Esophagus squamous epithelium (tissue), 5 donors: ENCODE results near the gene ZBTB48. TPM values are rescaled to one million over a fixed set of nuclear protein-coding genes. Genes with fewer than 3 reads are reported as not detected.
A peak's percentile ranks its signal among the peaks of the same experiment; 100 is the strongest.

ENCODE experiments used
- DNase-seq: peaks from one replicate; lab custom pipeline; 2025; lab: John Stamatoyannopoulos, UW
- H3K27ac ChIP-seq, 4 donors: fragments of 200-600 bp; sonication (generic); one replicate each; pipeline ENCODE4 v1.5.1; 2016 to 2019; ENCODE audit warnings: mild to moderate bottlenecking in 1 of 4
- H3K27me3 ChIP-seq, 4 donors: fragments of 200-600 bp; sonication (generic); 1 replicate in 3 of 4; 2 replicates in 1 of 4; pipeline versions ENCODE4 v1.5.1 to v1.6.0; 2017 to 2021; ENCODE audit warnings: antibody characterized with exemption in 1 of 4
- H3K36me3 ChIP-seq, 3 donors: fragments of 200-600 bp; sonication (generic); one replicate each; pipeline ENCODE4 v1.5.1; 2016 to 2019
- H3K4me1 ChIP-seq, 3 donors: fragments of 200-600 bp; sonication (generic); one replicate each; pipeline ENCODE4 v1.5.1; 2017 to 2019
- H3K4me3 ChIP-seq, 4 donors: fragments of 200-600 bp; sonication (generic); 1 replicate in 3 of 4; 2 replicates in 1 of 4; pipeline ENCODE4 v1.5.1; 2016 to 2019; ENCODE audit warnings: mild to moderate bottlenecking in 2 of 4, moderate library complexity in 1 of 4
- H3K9me3 ChIP-seq, 3 donors: fragments of 200-600 bp; sonication (generic); one replicate each; pipeline ENCODE4 v1.5.1; 2016 to 2019
- CTCF ChIP-seq, 6 experiments: fragments of 450-650 bp in 4 of 6; fragments of 200-600 bp in 2 of 6; sonication (generic) in 2 of 6; IDR thresholded peaks; one replicate each; pipeline ENCODE4 v1.5.1; 2016 to 2019; ENCODE audit warnings: antibody characterized with exemption in 6 of 6, mild to moderate bottlenecking in 4 of 6, moderate library complexity in 4 of 6
- POLR2A ChIP-seq, 4 donors: fragments of 450-650 bp; IDR thresholded peaks; one replicate each; pipeline ENCODE4 v1.6.1; 2017; ENCODE audit warnings: antibody characterized with exemption in 4 of 4, mild to moderate bottlenecking in 4 of 4, moderate library complexity in 3 of 4
- WGBS, 2 donors: methylation state at CpG; one replicate each; pipeline ENCODE4 v1.1.5; 2018; 5-methylcytosine and 5-hydroxymethylcytosine counted together
- intact Hi-C: fragments of 100-400 bp; cut with DNase I; formaldehyde crosslinking; loops from one replicate; pipeline ENCODE4 v1.15.0; 2022
- total RNA-seq, 4 donors: library from RNA; depleted of rRNA; stranded (reverse); fragments of >200 nt; gene quantifications; one replicate each; pipeline ENCODE4 v1.1.0, GENCODE V29; 2016
- donor health status: DM: yes; HTN: yes; CAD: no.

ZBTB48 gene
- total RNA-seq, 4 donors from 2014 or later: 7.2 to 26.0 (median 16.0) TPM

- WGBS, 2 donors: 90 to 94% methylated on average over 4 of the region's 4 CpGs
- H3K36me3 ChIP-seq: peaks cover 17 to 90% (median 25%) of the 10 kb centered on the region in 3 donors
- TF ChIP-seq CTCF (IDR thresholded peaks at IDR 0.05) (no peak), POLR2A (IDR thresholded peaks at IDR 0.05) (no peak)
- no peaks in the 10 kb centered on the region for H3K9me3 ChIP-seq
- intact Hi-C loops: no loop called here
- no peak overlapping the region for H3K4me3 ChIP-seq
- H3K27ac ChIP-seq: no peak overlapping the region
- no peak for DNase-seq
- no peaks in the 10 kb centered on the region for H3K4me1 ChIP-seq
- H3K27me3 ChIP-seq: no peaks in the 10 kb centered on the region
These were observed 44.6 kb upstream of the ZBTB48 start for GRCh38 chr1:6535214-6535613.

GRCh38 chr1:6536291-6536690, 43.5 kb upstream of the ZBTB48 start:
- Histone ChIP-seq H3K36me3 (peaks cover 21 to 90% (median 24%) of the 10 kb centered on the region in 3 donors), H3K4me1 (no peaks in the 10 kb centered on the region), H3K4me3 (no peak overlapping the region), H3K9me3 (no peaks in the 10 kb centered on the region), H3K27me3 (no peaks in the 10 kb centered on the region), H3K27ac (no peak overlapping the region)
- 94 to 97% methylated on average over 3 to 4 of the region's 5 CpGs for WGBS, 2 donors
- no peak for DNase-seq
- intact Hi-C loops: no loop called here
- no peak for TF ChIP-seq POLR2A (IDR thresholded peaks at IDR 0.05)

GRCh38 chr1:6538956-6539355, 40.8 kb upstream of the ZBTB48 start:
- intact Hi-C loops: no loop called here
- Histone ChIP-seq H3K4me1 (no peaks in the 10 kb centered on the region), H3K27me3 (no peaks in the 10 kb centered on the region), H3K27ac (no peak overlapping the region), H3K9me3 (no peaks in the 10 kb centered on the region), H3K36me3 (peaks cover 5 to 90% (median 15%) of the 10 kb centered on the region in 3 donors), H3K4me3 (no peak overlapping the region)
- DNase-seq: no peak
- TF ChIP-seq CTCF (IDR thresholded peaks at IDR 0.05) (no peak), POLR2A (IDR thresholded peaks at IDR 0.05) (no peak)
- WGBS, 2 donors: 44 to 45% methylated on average over 3 of the region's 3 CpGs

- intact Hi-C loops: no loop called here
- Histone ChIP-seq H3K27me3 (no peaks in the 10 kb centered on the region), H3K4me3 (no peak overlapping the region), H3K4me1 (peaks cover 0 to 33% (median 14%) of the 10 kb centered on the region in 3 donors), H3K36me3 (peaks cover 5 to 97% (median 37%) of the 10 kb centered on the region in 3 donors), H3K27ac (peak overlapping the region; percentile 30 to 59 (median 50)), H3K9me3 (no peaks in the 10 kb centered on the region)
- DNase-seq: no peak
- 19 to 38% methylated on average over 3 of the region's 3 CpGs for WGBS, 2 donors
- no peak for TF ChIP-seq CTCF (IDR thresholded peaks at IDR 0.05)
- TF ChIP-seq POLR2A (IDR thresholded peaks at IDR 0.05): no peak
These were observed 35.0 kb upstream of the ZBTB48 start for GRCh38 chr1:6544831-6545230.

- no peaks in the 10 kb centered on the region for H3K27me3 ChIP-seq
- H3K4me3 ChIP-seq: no peak overlapping the region
- 22 to 29% methylated on average over 10 of the region's 10 CpGs for WGBS, 2 donors
- peaks cover 0 to 33% (median 14%) of the 10 kb centered on the region in 3 donors for H3K4me1 ChIP-seq
- H3K36me3 ChIP-seq: peaks cover 5 to 100% (median 41%) of the 10 kb centered on the region in 3 donors
- intact Hi-C loops: no loop called here
- peak overlapping the region; percentile 32 to 59 (median 50) for H3K27ac ChIP-seq
- TF ChIP-seq CTCF (IDR thresholded peaks at IDR 0.05): no peak
- no peak for TF ChIP-seq POLR2A (IDR thresholded peaks at IDR 0.05)
- DNase-seq: no peak
- no peaks in the 10 kb centered on the region for H3K9me3 ChIP-seq
These were observed 34.3 kb upstream of the ZBTB48 start for GRCh38 chr1:6545276-6546112.
